Vagina (tissue), 2 donors: ENCODE data around the gene BASP1. TPM values are rescaled to one million over a fixed set of nuclear protein-coding genes. Genes with fewer than 3 reads are reported as not detected.

Source experiments
- DNase-seq, 2 donors: peaks; one replicate each; pipeline ENCODE4 v3.0.0-alpha.2; 2017; ENCODE audit errors: extremely low spot score in 2 of 2
- H3K27ac ChIP-seq: fragments of 200-600 bp; sonication (generic); one replicate; pipeline ENCODE4 v1.5.1; 2019
- H3K27me3 ChIP-seq: fragments of 200-600 bp; sonication (generic); one replicate; pipeline ENCODE4 v1.5.1; 2019
- H3K36me3 ChIP-seq, 2 donors: fragments of 200-600 bp; sonication (generic); one replicate each; pipeline ENCODE4 v1.5.1; 2017 to 2019
- H3K4me1 ChIP-seq: fragments of 200-600 bp; sonication (generic); one replicate; pipeline ENCODE4 v1.5.1; 2019
- H3K4me3 ChIP-seq, 2 donors: fragments of 200-600 bp; sonication (generic); 1 replicate in 1 of 2; 2 replicates in 1 of 2; pipeline ENCODE4 v1.5.1; 2016 to 2019
- H3K9me3 ChIP-seq: fragments of 200-600 bp; sonication (generic); one replicate; pipeline ENCODE4 v1.5.1; 2019
- POLR2A ChIP-seq, 2 donors: fragments of 450-650 bp; IDR thresholded peaks; one replicate each; pipeline ENCODE4 v1.6.1; 2017; ENCODE audit warnings: antibody characterized with exemption in 2 of 2, mild to moderate bottlenecking in 2 of 2, moderate library complexity in 2 of 2
- POLR2AphosphoS5 ChIP-seq, 2 donors: sonication (generic); formaldehyde crosslinking; IDR thresholded peaks; one replicate each; pipeline ENCODE4 v1.9.0; 2017; ENCODE audit warnings: antibody characterized with exemption in 2 of 2, mild to moderate bottlenecking in 2 of 2, low read depth in 1 of 2; ENCODE audit not compliant: insufficient read depth in 1 of 2
- intact Hi-C: fragments of 100-400 bp; cut with DNase I; formaldehyde crosslinking; loops from one replicate; pipeline ENCODE4 v1.15.1; 2023
- total RNA-seq: library from RNA; depleted of rRNA; stranded (reverse); fragments of >200 nt; gene quantifications from one replicate; pipeline ENCODE4 v1.2.3, GENCODE V29; 2016
- TF ChIP-seq, protein P1 (sequence below), 3 experiments: fragments of 450-650 bp in 2 of 3; fragments of 200-600 bp in 1 of 3; sonication (generic) in 1 of 3; IDR thresholded peaks; one replicate each; pipeline ENCODE4 v1.5.1; 2017 to 2019; ENCODE audit warnings: antibody characterized with exemption in 3 of 3, mild to moderate bottlenecking in 2 of 3, moderate library complexity in 2 of 3

The BASP1 gene
- total RNA-seq, 1 donor from 2014 or later: 46.4 TPM

GRCh38 chr5:17183831-17184230 is 33.6 kb upstream of the BASP1 start:
- no peak for TF ChIP-seq POLR2A (IDR thresholded peaks at IDR 0.05)
- TF ChIP-seq, protein P1, sequence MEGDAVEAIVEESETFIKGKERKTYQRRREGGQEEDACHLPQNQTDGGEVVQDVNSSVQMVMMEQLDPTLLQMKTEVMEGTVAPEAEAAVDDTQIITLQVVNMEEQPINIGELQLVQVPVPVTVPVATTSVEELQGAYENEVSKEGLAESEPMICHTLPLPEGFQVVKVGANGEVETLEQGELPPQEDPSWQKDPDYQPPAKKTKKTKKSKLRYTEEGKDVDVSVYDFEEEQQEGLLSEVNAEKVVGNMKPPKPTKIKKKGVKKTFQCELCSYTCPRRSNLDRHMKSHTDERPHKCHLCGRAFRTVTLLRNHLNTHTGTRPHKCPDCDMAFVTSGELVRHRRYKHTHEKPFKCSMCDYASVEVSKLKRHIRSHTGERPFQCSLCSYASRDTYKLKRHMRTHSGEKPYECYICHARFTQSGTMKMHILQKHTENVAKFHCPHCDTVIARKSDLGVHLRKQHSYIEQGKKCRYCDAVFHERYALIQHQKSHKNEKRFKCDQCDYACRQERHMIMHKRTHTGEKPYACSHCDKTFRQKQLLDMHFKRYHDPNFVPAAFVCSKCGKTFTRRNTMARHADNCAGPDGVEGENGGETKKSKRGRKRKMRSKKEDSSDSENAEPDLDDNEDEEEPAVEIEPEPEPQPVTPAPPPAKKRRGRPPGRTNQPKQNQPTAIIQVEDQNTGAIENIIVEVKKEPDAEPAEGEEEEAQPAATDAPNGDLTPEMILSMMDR (IDR thresholded peaks at IDR 0.05): no peak
- no peak for TF ChIP-seq POLR2AphosphoS5 (IDR thresholded peaks at IDR 0.05; ENCODE audit: insufficient read depth in 1 of 2, low read depth in 1 of 2)
- Histone ChIP-seq H3K36me3 (no peaks in the 10 kb centered on the region), H3K9me3 (no peaks in the 10 kb centered on the region), H3K27me3 (no peaks in the 10 kb centered on the region), H3K4me3 (no peak overlapping the region), H3K4me1 (peaks cover 11% of the 10 kb centered on the region), H3K27ac (no peak overlapping the region)
- intact Hi-C loops: loop anchor here (10.0 kb wide), 1 partner anchor 249 kb away; the partner anchor contains the start of gene MYO10
- DNase-seq: no peak

- no peaks in the 10 kb centered on the region for H3K27me3 ChIP-seq
- no peak overlapping the region for H3K4me3 ChIP-seq
- H3K27ac ChIP-seq: no peak overlapping the region
- DNase-seq: no peak
- H3K4me1 ChIP-seq: peaks cover 12% of the 10 kb centered on the region
- TF ChIP-seq POLR2AphosphoS5 (IDR thresholded peaks at IDR 0.05; ENCODE audit: insufficient read depth in 1 of 2, low read depth in 1 of 2) (no peak), POLR2A (IDR thresholded peaks at IDR 0.05) (no peak)
- TF ChIP-seq, protein P1 (IDR thresholded peaks at IDR 0.05): no peak
- intact Hi-C loops: loop anchor here (10.0 kb wide), 1 partner anchor 250 kb away; the partner anchor contains the start of gene MYO10
- no peaks in the 10 kb centered on the region for H3K9me3 ChIP-seq
- no peaks in the 10 kb centered on the region for H3K36me3 ChIP-seq
Observed at GRCh38 chr5:17184588-17184987, 32.8 kb upstream of the BASP1 start.

GRCh38 chr5:17185349-17185748 is 32.1 kb upstream of the BASP1 start:
- TF ChIP-seq POLR2A (IDR thresholded peaks at IDR 0.05) (no peak), POLR2AphosphoS5 (IDR thresholded peaks at IDR 0.05; ENCODE audit: insufficient read depth in 1 of 2, low read depth in 1 of 2) (no peak)
- TF ChIP-seq, protein P1 (IDR thresholded peaks at IDR 0.05): no peak
- no peak overlapping the region for H3K27ac ChIP-seq

GRCh38 chr5:17185773-17186172 is 31.7 kb upstream of the BASP1 start:
- intact Hi-C loops: loop anchor here (5.0 to 10.0 kb wide), 2 partner anchors 251 to 393 kb away; partner anchors contain the start of gene MYO10
- no peaks in the 10 kb centered on the region for H3K9me3 ChIP-seq
- no peak overlapping the region for H3K27ac ChIP-seq
- TF ChIP-seq, protein P1 (IDR thresholded peaks at IDR 0.05): no peak
- TF ChIP-seq POLR2AphosphoS5 (IDR thresholded peaks at IDR 0.05; ENCODE audit: insufficient read depth in 1 of 2, low read depth in 1 of 2) (no peak), POLR2A (IDR thresholded peaks at IDR 0.05) (no peak)
- H3K36me3 ChIP-seq: no peaks in the 10 kb centered on the region
- DNase-seq: no peak
- peaks cover 16% of the 10 kb centered on the region for H3K4me1 ChIP-seq
- no peak overlapping the region for H3K4me3 ChIP-seq
- H3K27me3 ChIP-seq: no peaks in the 10 kb centered on the region

More at GRCh38 chr5:17185349-17185748, 32.1 kb upstream of the BASP1 start:
- no peaks in the 10 kb centered on the region for H3K36me3 ChIP-seq
- no peak overlapping the region for H3K4me3 ChIP-seq
- H3K27me3 ChIP-seq: no peaks in the 10 kb centered on the region
- H3K9me3 ChIP-seq: no peaks in the 10 kb centered on the region
- intact Hi-C loops: loop anchor here (5.0 to 10.0 kb wide), 2 partner anchors 251 to 393 kb away; partner anchors contain the start of gene MYO10
- H3K4me1 ChIP-seq: peaks cover 16% of the 10 kb centered on the region
- DNase-seq: no peak

- no peak overlapping the region for H3K27ac ChIP-seq
Observed at GRCh38 chr5:17186256-17186655, 31.2 kb upstream of the BASP1 start.

More at GRCh38 chr5:17186256-17186655, 31.2 kb upstream of the BASP1 start:
- intact Hi-C loops: loop anchor here (5.0 to 10.0 kb wide), 2 partner anchors 251 to 394 kb away; partner anchors contain the start of gene MYO10
- H3K27me3 ChIP-seq: no peaks in the 10 kb centered on the region
- no peak overlapping the region for H3K4me3 ChIP-seq
- TF ChIP-seq, protein P1 (IDR thresholded peaks at IDR 0.05): no peak
- TF ChIP-seq POLR2A (IDR thresholded peaks at IDR 0.05): no peak
- no peak for TF ChIP-seq POLR2AphosphoS5 (IDR thresholded peaks at IDR 0.05; ENCODE audit: insufficient read depth in 1 of 2, low read depth in 1 of 2)
- no peak for DNase-seq
- peaks cover 16% of the 10 kb centered on the region for H3K4me1 ChIP-seq
- no peaks in the 10 kb centered on the region for H3K36me3 ChIP-seq
- no peaks in the 10 kb centered on the region for H3K9me3 ChIP-seq
